Left ventricle myocardium inferior (tissue), 1 donor: Measurements from ENCODE around the gene ARHGEF4. TPM values are rescaled to one million over a fixed set of nuclear protein-coding genes. Genes with fewer than 3 reads are reported as not detected.

ENCODE experiments used
- DNase-seq: peaks from one replicate; pipeline ENCODE4 v3.0.0-alpha.2; 2020
- H3K27ac ChIP-seq: fragments of 200-600 bp; replicated peaks from 2 replicates; pipeline ENCODE4 v1.8.0; 2021
- H3K27me3 ChIP-seq: fragments of 200-600 bp; 2 replicates; pipeline ENCODE4 v1.8.0; 2021; ENCODE audit warnings: low read depth
- H3K36me3 ChIP-seq: fragments of 200-600 bp; 2 replicates; pipeline ENCODE4 v1.8.0; 2021
- H3K4me1 ChIP-seq: fragments of 200-600 bp; 2 replicates; pipeline ENCODE4 v1.8.0; 2021
- H3K4me3 ChIP-seq: fragments of 200-600 bp; 2 replicates; pipeline ENCODE4 v1.8.0; 2021; ENCODE audit warnings: mild to moderate bottlenecking, moderate library complexity
- H3K9me3 ChIP-seq: fragments of 200-600 bp; replicated peaks from 2 replicates; pipeline ENCODE4 v1.8.0; 2021
- intact Hi-C: fragments of 100-400 bp; cut with micrococcal nuclease; formaldehyde crosslinking; loops from one replicate; pipeline ENCODE4 v1.11.0; 2022
- total RNA-seq: library from RNA; stranded (reverse); fragmentation: NEBNext Ultra II Directional; extraction: Animal tissue kit (Norgen Biotek cat#: 25700); gene quantifications from one replicate; pipeline ENCODE4 v1.2.1, GENCODE V29; 2021
- TF ChIP-seq, protein P1 (sequence below): fragments of 200-600 bp; IDR thresholded peaks from 2 replicates; pipeline ENCODE4 v1.8.0; 2021; ENCODE audit warnings: antibody characterized with exemption, mild to moderate bottlenecking, borderline replicate concordance
- donor health status: DM: no; HTN: yes; CAD: no; lungs with severe emphysema.

ARHGEF4 gene
- total RNA-seq, 1 donor from 2014 or later, result 5.3 TPM

DNA sequence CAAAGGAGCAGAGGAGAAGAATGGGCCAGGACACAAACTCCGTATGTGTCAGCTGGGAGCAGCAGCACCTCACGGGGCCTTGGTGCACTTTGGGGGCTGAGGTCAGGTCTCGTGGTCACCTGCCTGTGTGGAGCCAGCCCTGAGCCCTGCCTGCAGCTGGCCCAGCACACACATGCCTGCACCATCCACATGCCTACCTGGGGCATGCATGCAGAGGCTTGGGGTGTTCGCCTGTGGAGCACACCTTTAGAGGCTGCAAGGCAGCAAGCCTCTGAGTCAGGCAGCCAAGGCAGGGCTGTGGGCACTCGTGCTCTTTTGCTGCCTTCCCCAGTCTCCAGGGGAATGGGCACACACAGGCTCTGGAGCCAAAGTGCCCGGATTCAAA, 36.0 kb downstream of the ARHGEF4 start:
- Histone ChIP-seq H3K9me3 (peaks cover 1% of the 10 kb centered on the region), H3K27me3 (peaks cover 41% of the 10 kb centered on the region), H3K4me3 (no peak overlapping the region), H3K36me3 (no peaks in the 10 kb centered on the region), H3K27ac (no peak overlapping the region), H3K4me1 (no peaks in the 10 kb centered on the region)
- intact Hi-C loops, result loop anchor here (5.0 kb wide), 1 partner anchor 75 kb away; no protein-coding TSS in a partner anchor
- TF ChIP-seq, protein P1, sequence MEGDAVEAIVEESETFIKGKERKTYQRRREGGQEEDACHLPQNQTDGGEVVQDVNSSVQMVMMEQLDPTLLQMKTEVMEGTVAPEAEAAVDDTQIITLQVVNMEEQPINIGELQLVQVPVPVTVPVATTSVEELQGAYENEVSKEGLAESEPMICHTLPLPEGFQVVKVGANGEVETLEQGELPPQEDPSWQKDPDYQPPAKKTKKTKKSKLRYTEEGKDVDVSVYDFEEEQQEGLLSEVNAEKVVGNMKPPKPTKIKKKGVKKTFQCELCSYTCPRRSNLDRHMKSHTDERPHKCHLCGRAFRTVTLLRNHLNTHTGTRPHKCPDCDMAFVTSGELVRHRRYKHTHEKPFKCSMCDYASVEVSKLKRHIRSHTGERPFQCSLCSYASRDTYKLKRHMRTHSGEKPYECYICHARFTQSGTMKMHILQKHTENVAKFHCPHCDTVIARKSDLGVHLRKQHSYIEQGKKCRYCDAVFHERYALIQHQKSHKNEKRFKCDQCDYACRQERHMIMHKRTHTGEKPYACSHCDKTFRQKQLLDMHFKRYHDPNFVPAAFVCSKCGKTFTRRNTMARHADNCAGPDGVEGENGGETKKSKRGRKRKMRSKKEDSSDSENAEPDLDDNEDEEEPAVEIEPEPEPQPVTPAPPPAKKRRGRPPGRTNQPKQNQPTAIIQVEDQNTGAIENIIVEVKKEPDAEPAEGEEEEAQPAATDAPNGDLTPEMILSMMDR, result no peak
- no peak for DNase-seq

DNA sequence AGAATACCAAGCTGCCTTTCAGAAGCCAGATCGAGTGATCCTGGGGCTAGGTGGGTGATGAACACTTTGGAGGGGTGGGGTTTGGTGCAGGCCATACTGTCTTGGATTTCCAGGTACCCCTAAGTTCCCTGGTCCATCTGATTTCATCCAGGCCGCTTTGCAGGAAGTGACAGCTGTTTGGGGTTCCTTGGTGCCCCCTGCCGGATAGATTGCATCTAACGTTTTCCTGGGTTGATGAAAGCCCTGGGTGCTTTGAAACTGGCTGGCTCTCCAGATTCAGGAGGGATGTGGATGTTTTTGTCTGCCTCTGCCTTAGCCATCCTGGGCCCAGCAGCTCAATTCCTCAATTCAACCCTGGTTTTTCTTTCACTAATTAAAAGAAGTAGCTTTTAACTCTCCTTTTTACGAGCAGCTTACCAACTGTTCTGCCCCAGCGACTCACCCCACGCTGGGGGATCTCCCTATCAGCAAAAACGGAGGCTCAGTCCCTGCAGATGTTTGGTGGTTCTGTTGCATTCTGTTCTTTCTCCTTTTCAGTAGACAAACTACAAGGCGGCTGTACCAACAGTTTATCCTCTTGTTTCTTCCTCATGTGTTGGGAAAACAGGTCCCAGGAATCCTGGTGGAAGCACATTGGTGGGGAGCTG, 37.1 kb downstream of the ARHGEF4 start:
- no peak overlapping the region for H3K4me3 ChIP-seq
- no peak overlapping the region for H3K27ac ChIP-seq
- DNase-seq, result peak; percentile 57
- TF ChIP-seq, protein P1, result peak; percentile 71
- peaks cover 12% of the 10 kb centered on the region for H3K9me3 ChIP-seq
- H3K4me1 ChIP-seq, result no peaks in the 10 kb centered on the region
- intact Hi-C loops, result loop anchor here (5.0 kb wide), 1 partner anchor 77 kb away; no protein-coding TSS in a partner anchor
- H3K36me3 ChIP-seq, result no peaks in the 10 kb centered on the region
- peaks cover 36% of the 10 kb centered on the region for H3K27me3 ChIP-seq

DNA sequence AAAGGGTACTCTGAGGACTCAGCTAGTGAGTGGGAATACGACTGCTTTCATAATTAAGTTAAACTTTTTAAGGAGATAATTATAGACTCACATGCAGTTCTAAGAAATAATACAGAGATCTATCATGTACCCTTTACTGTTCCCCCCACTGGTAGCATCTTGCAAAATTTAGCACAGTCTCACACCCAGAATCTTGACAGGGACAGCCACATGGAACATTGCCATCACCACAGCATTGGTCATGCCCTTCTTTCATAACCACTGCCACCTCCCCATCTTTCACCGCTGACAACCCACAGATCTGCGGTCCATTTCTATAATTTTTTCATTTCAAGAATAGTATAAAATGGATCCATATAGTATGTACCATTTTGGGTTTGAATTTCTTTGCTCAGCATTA, 37.8 kb downstream of the ARHGEF4 start:
- intact Hi-C loops, result loop anchor here (5.0 kb wide), 1 partner anchor 77 kb away; no protein-coding TSS in a partner anchor
- peaks cover 19% of the 10 kb centered on the region for H3K9me3 ChIP-seq

DNA sequence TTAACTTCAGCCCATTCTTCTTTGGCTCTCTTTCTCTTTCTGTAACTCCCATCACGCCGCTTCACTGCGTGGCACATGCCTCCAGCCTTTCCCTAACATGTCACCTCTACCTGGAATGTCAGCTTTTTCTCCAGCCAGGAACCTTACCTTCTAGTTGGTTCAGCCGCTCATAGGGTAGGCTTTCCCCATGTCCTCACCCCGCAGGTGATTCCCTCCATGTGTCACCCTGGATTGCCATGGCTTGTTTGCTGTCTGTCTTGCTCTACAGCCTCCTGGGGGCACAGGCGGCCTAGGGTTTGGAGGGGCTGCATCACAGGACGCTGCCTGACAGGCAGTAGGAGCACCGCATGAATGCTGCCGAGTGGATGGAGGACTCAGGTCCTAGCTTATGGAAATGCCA, 39.2 kb downstream of the ARHGEF4 start:
- intact Hi-C loops, result no loop called here
- H3K4me3 ChIP-seq, result no peak overlapping the region
- no peak for DNase-seq
- no peaks in the 10 kb centered on the region for H3K4me1 ChIP-seq
- peaks cover 20% of the 10 kb centered on the region for H3K9me3 ChIP-seq
- H3K27me3 ChIP-seq, result peaks cover 30% of the 10 kb centered on the region
- no peak overlapping the region for H3K27ac ChIP-seq
- TF ChIP-seq, protein P1, result no peak
- H3K36me3 ChIP-seq, result no peaks in the 10 kb centered on the region

More for the DNA sequence above, 37.8 kb downstream of the ARHGEF4 start:
- no peak for DNase-seq
- Histone ChIP-seq H3K4me1 (no peaks in the 10 kb centered on the region), H3K27me3 (peaks cover 31% of the 10 kb centered on the region), H3K4me3 (no peak overlapping the region), H3K27ac (no peak overlapping the region), H3K36me3 (no peaks in the 10 kb centered on the region)
- TF ChIP-seq, protein P1, result no peak

DNA sequence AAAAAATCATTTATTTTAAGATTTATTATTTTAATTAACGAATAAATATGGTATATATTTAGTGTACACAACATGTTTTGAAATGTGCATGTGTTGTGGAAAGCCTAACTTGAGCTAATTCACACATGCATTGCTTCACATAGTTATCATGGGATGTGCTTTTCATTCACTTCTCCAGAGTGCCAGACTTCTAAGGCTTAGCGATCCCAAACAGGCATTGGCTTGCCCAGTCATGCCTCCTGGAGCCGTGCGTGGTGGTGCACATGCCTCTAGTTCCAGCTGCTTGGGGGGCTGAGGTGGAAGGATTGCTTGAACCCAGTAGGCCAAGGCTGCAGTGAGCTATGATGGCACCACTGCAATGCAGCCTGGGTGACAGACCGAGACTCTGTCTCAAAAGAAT, 40.5 kb downstream of the ARHGEF4 start:
- H3K36me3 ChIP-seq, result no peaks in the 10 kb centered on the region
- peaks cover 20% of the 10 kb centered on the region for H3K9me3 ChIP-seq
- intact Hi-C loops, result no loop called here
- TF ChIP-seq, protein P1, result no peak
- no peak overlapping the region for H3K27ac ChIP-seq
- no peak overlapping the region for H3K4me3 ChIP-seq
- H3K27me3 ChIP-seq, result peaks cover 41% of the 10 kb centered on the region
- H3K4me1 ChIP-seq, result no peaks in the 10 kb centered on the region
- DNase-seq, result no peak
